ENCODE results near the gene CAST. TPM values are rescaled to one million over a fixed set of nuclear protein-coding genes. Genes with fewer than 3 reads are reported as not detected.

CAST gene
- total and polyA plus RNA-seq, 10 donors: 30.0 to 233 (median 185) TPM

GRCh38 chr5:96629774-96630173, 32.4 kb upstream of the CAST start:
- Histone ChIP-seq H3K4me3 (no peak overlapping the region), H3K27ac (no peak overlapping the region), H3K4me1 (peaks cover 0 to 2% (median 0%) of the 10 kb centered on the region in 6 donors), H3K9me3 (no peaks in the 10 kb centered on the region), H3K27me3 (replicated peaks in 1 of 7) (peaks cover 0 to 9% (median 0%) of the 10 kb centered on the region in 7 donors), H3K36me3 (no peaks in the 10 kb centered on the region)
- intact Hi-C loops (cut with DNase I; ENCODE audit: low total_unique reads): no loop called here
- DNase-seq: no peak
- 61 to 94% (median 83%) methylated on average over 2 of the region's 2 CpGs for WGBS, 5 donors
- TF ChIP-seq POLR2AphosphoS5 (IDR thresholded peaks at IDR 0.05) (no peak), CTCF (IDR thresholded peaks at IDR 0.05 in 8 of 11, conservative IDR thresholded peaks at IDR 0.05 in 3 of 11) (no peak)

- Histone ChIP-seq H3K4me1 (no peaks in the 10 kb centered on the region), H3K27me3 (replicated peaks in 1 of 7) (no peaks in the 10 kb centered on the region), H3K36me3 (no peaks in the 10 kb centered on the region), H3K9me3 (no peaks in the 10 kb centered on the region), H3K27ac (no peak overlapping the region), H3K4me3 (no peak overlapping the region)
- DNase-seq: no peak
- WGBS, 5 donors: 55 to 88% (median 84%) methylated on average over 4 of the region's 4 CpGs
- TF ChIP-seq POLR2A (IDR thresholded peaks at IDR 0.05) (no peak), CTCF (IDR thresholded peaks at IDR 0.05 in 8 of 11, conservative IDR thresholded peaks at IDR 0.05 in 3 of 11) (no peak), POLR2AphosphoS5 (IDR thresholded peaks at IDR 0.05) (no peak)
- intact Hi-C loops (cut with DNase I; ENCODE audit: low total_unique reads): no loop called here
These were observed 28.4 kb upstream of the CAST start for GRCh38 chr5:96633820-96634219.

GRCh38 chr5:96634881-96635280, 27.3 kb upstream of the CAST start:
- no peaks in the 10 kb centered on the region for H3K4me1 ChIP-seq
- TF ChIP-seq POLR2A (IDR thresholded peaks at IDR 0.05) (no peak), POLR2AphosphoS5 (IDR thresholded peaks at IDR 0.05) (no peak), CTCF (IDR thresholded peaks at IDR 0.05 in 8 of 11, conservative IDR thresholded peaks at IDR 0.05 in 3 of 11) (no peak)
- H3K27me3 ChIP-seq (replicated peaks in 1 of 7): no peaks in the 10 kb centered on the region
- H3K9me3 ChIP-seq: no peaks in the 10 kb centered on the region
- H3K4me3 ChIP-seq: no peak overlapping the region
- 58 to 84% (median 79%) methylated on average over 1 of the region's 1 CpG for WGBS, 5 donors
- no peaks in the 10 kb centered on the region for H3K36me3 ChIP-seq
- DNase-seq: no peak
- intact Hi-C loops (cut with DNase I; ENCODE audit: low total_unique reads): no loop called here
- H3K27ac ChIP-seq: no peak overlapping the region

- no peak overlapping the region for H3K4me3 ChIP-seq
- H3K27me3 ChIP-seq (replicated peaks in 1 of 7): no peaks in the 10 kb centered on the region
- no peaks in the 10 kb centered on the region for H3K36me3 ChIP-seq
- no peak overlapping the region for H3K27ac ChIP-seq
- H3K9me3 ChIP-seq: no peaks in the 10 kb centered on the region
- WGBS, 5 donors: 42 to 57% (median 50%) methylated on average over 1 of the region's 1 CpG
- intact Hi-C loops (cut with DNase I; ENCODE audit: low total_unique reads): no loop called here
- no peaks in the 10 kb centered on the region for H3K4me1 ChIP-seq
- no peak for DNase-seq
- TF ChIP-seq POLR2A (IDR thresholded peaks at IDR 0.05) (no peak), POLR2AphosphoS5 (IDR thresholded peaks at IDR 0.05) (no peak), CTCF (IDR thresholded peaks at IDR 0.05 in 8 of 11, conservative IDR thresholded peaks at IDR 0.05 in 3 of 11) (no peak)
These were observed 26.1 kb upstream of the CAST start for GRCh38 chr5:96636046-96636445.

Measured in spleen (tissue), 11 donors.